Transverse colon (tissue), 4 donors: ENCODE measurements around the gene ZNF90. TPM values are rescaled to one million over a fixed set of nuclear protein-coding genes. Genes with fewer than 3 reads are reported as not detected.

Source experiments
- DNase-seq: peaks from one replicate; pipeline ENCODE4 v3.0.0-alpha.2; 2019
- H3K27ac ChIP-seq, 4 donors: fragments of 200-600 bp; sonication (generic); 2 replicates each; pipeline ENCODE4 v1.5.1; 2016 to 2018; ENCODE audit warnings: inconsistent platforms in 4 of 4
- H3K27me3 ChIP-seq: fragments of 200-600 bp; sonication (generic); 2 replicates; pipeline ENCODE4 v1.5.1; 2017; ENCODE audit warnings: inconsistent platforms
- H3K36me3 ChIP-seq, 4 donors: fragments of 200-600 bp; sonication (generic); 2 replicates each; pipeline ENCODE4 v1.5.1; 2017 to 2019; ENCODE audit warnings: inconsistent platforms in 4 of 4
- H3K4me1 ChIP-seq, 4 donors: fragments of 200-600 bp; sonication (generic); 2 replicates each; pipeline ENCODE4 v1.5.1; 2017 to 2020; ENCODE audit warnings: inconsistent platforms in 4 of 4
- H3K4me3 ChIP-seq, 4 donors: fragments of 200-600 bp; sonication (generic); 1 replicate in 1 of 4; 2 replicates in 3 of 4; pipeline versions ENCODE4 v1.5.1 to v1.6.1; 2017 to 2019; ENCODE audit warnings: inconsistent platforms in 4 of 4
- H3K9me3 ChIP-seq, 2 donors: fragments of 200-600 bp; sonication (generic); 2 replicates each; pipeline ENCODE4 v1.5.1; 2017 to 2019; ENCODE audit warnings: inconsistent platforms in 2 of 2
- CTCF ChIP-seq, 5 experiments: fragments of 200-600 bp in 3 of 5; fragments of 450-650 bp in 2 of 5; sonication (generic) in 3 of 5; IDR thresholded peaks; 1 replicate in 2 of 5; 2 replicates in 3 of 5; pipeline ENCODE4 v1.5.1; 2016 to 2017; ENCODE audit warnings: antibody characterized with exemption in 5 of 5, inconsistent platforms in 3 of 5, mild to moderate bottlenecking in 2 of 5, moderate library complexity in 1 of 5
- EP300 ChIP-seq: sonication (generic); formaldehyde crosslinking; IDR thresholded peaks from one replicate; pipeline ENCODE4 v1.6.1; 2017; ENCODE audit warnings: antibody characterized with exemption, low read depth
- POLR2A ChIP-seq: fragments of 450-650 bp; IDR thresholded peaks from one replicate; pipeline ENCODE4 v1.6.1; 2016; ENCODE audit warnings: antibody characterized with exemption, mild to moderate bottlenecking, moderate library complexity
- POLR2AphosphoS5 ChIP-seq, 3 donors: sonication (generic); formaldehyde crosslinking; IDR thresholded peaks; one replicate each; pipeline ENCODE4 v1.6.1; 2016; ENCODE audit warnings: antibody characterized with exemption in 3 of 3
- WGBS, 2 donors: methylation state at CpG; one replicate each; pipeline ENCODE4 v1.1.5; 2018; ENCODE audit warnings: low coverage in 1 of 2; 5-methylcytosine and 5-hydroxymethylcytosine counted together
- in situ Hi-C, 4 donors: fragments of 200-750 bp; cut with MboI; loops; one replicate each; pipeline versions ENCODE4 v1.15.0 to v1.15.1; 2017; ENCODE audit warnings: low sequenced_read_pairs in 3 of 4, low pct_ligation_motif_present in 1 of 4, low pct_unique_long_range_greater_than_20kb in 1 of 4
- intact Hi-C: fragments of 100-400 bp; cut with DNase I; formaldehyde crosslinking; loops from one replicate; pipeline ENCODE4 v1.15.1; 2023; ENCODE audit warnings: low total_unique reads
- total RNA-seq, 4 donors: library from RNA; depleted of rRNA; stranded (reverse); fragments of >200 nt; gene quantifications; one replicate each; pipeline ENCODE4 v1.1.0, GENCODE V29; 2016

The ZNF90 gene
- total RNA-seq: 10 to 100 TPM in 1 of 4 donors, 1 to 10 TPM in 3; 3.4 to 24.5 (median 7.0) TPM

GRCh38 chr19:20077791-20078463 is at the start of gene ZNF90:
TSS of gene ZNF90 (plus strand) at chr19:20078000. CDS start at chr19:20078133, 133 bp downstream.
- no peak for TF ChIP-seq EP300
- TF ChIP-seq CTCF (IDR thresholded peaks at IDR 0.05): no peak
- TF ChIP-seq POLR2AphosphoS5 (IDR thresholded peaks at IDR 0.05): peak in 2 of 3 donors; percentile 19 to 33
- no peaks in the 10 kb centered on the region for H3K36me3 ChIP-seq
- 13 to 25% methylated on average over 1 to 27 of the region's 28 CpGs for WGBS, 2 donors
- H3K9me3 ChIP-seq: no peaks in the 10 kb centered on the region
- intact Hi-C loops (no loop called here), in situ Hi-C loops (no loop called here)
- no peaks in the 10 kb centered on the region for H3K27me3 ChIP-seq
- H3K27ac ChIP-seq: peak within 1 kb of the TSS; percentile 60 to 76 (median 72)
- peaks cover 0 to 12% (median 6%) of the 10 kb centered on the region in 4 donors for H3K4me1 ChIP-seq
- DNase-seq: peak; percentile 92
- H3K4me3 ChIP-seq: peak within 1 kb of the TSS; percentile 40 to 60 (median 54)

GRCh38 chr19:20028611-20029010 is 49.2 kb upstream of the ZNF90 start:
- 99 to 100% methylated on average over 2 to 6 of the region's 6 CpGs for WGBS, 2 donors
- H3K36me3 ChIP-seq: peaks cover 0 to 9% (median 0%) of the 10 kb centered on the region in 4 donors
- intact Hi-C loops: no loop called here
- no peaks in the 10 kb centered on the region for H3K4me1 ChIP-seq
- DNase-seq: no peak
- H3K27me3 ChIP-seq: no peaks in the 10 kb centered on the region
- in situ Hi-C loops: no loop called here
- H3K4me3 ChIP-seq: no peak overlapping the region
- H3K9me3 ChIP-seq: peaks cover 0 to 4% of the 10 kb centered on the region in 2 donors
- no peak overlapping the region for H3K27ac ChIP-seq
- no peak for TF ChIP-seq CTCF (IDR thresholded peaks at IDR 0.05)
- TF ChIP-seq POLR2A: no peak
- TF ChIP-seq EP300: no peak
- no peak for TF ChIP-seq POLR2AphosphoS5 (IDR thresholded peaks at IDR 0.05)

DNA sequence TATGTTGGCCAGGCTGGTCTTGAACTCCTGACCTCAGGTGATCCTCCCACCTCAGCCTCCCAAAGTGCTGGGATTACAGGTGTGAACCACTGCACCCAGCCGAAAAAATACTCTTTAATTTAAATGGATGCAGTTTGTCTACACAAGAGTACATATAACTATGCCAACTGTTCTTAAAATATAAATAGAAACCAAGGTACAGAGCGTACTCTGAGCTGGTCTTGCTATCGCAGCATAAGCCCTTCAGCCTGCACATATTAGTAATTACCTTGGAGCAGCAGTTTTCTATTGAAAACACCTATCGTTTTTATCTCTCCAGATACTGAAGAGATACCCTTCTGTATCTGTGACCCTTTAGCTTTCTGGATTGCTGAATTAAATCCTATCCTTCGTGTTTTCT is 41.9 kb upstream of the ZNF90 start:
- no peak overlapping the region for H3K27ac ChIP-seq
- peaks cover 0 to 9% (median 4%) of the 10 kb centered on the region in 4 donors for H3K4me1 ChIP-seq
- in situ Hi-C loops: no loop called here
- intact Hi-C loops: no loop called here
- no peak for DNase-seq
- WGBS, 2 donors: 95% methylated on average over 5 of the region's 5 CpGs; no CpG with 5 or more reads in 1 of the 2 donors
- TF ChIP-seq EP300: no peak
- no peak for TF ChIP-seq POLR2AphosphoS5 (IDR thresholded peaks at IDR 0.05)
- no peak for TF ChIP-seq CTCF (IDR thresholded peaks at IDR 0.05)
- no peak for TF ChIP-seq POLR2A
- H3K4me3 ChIP-seq: no peak overlapping the region
- H3K27me3 ChIP-seq: no peaks in the 10 kb centered on the region
- H3K9me3 ChIP-seq: no peaks in the 10 kb centered on the region
- H3K36me3 ChIP-seq: no peaks in the 10 kb centered on the region

- no peaks in the 10 kb centered on the region for H3K36me3 ChIP-seq
- peak overlapping the region; percentile 67 to 74 (median 71) for H3K27ac ChIP-seq
- no peaks in the 10 kb centered on the region for H3K9me3 ChIP-seq
- peaks cover 0 to 9% (median 4%) of the 10 kb centered on the region in 4 donors for H3K4me1 ChIP-seq
- DNase-seq: no peak
- intact Hi-C loops: no loop called here
- no peaks in the 10 kb centered on the region for H3K27me3 ChIP-seq
- WGBS, 2 donors: 2 to 3% methylated on average over 4 to 8 of the region's 26 CpGs
- TF ChIP-seq POLR2A: no peak
- no peak for TF ChIP-seq EP300
- no peak for TF ChIP-seq CTCF (IDR thresholded peaks at IDR 0.05)
- no peak for TF ChIP-seq POLR2AphosphoS5 (IDR thresholded peaks at IDR 0.05)
- in situ Hi-C loops: no loop called here
- H3K4me3 ChIP-seq: peak overlapping the region; percentile 55 to 78 (median 62)
Measured at GRCh38 chr19:20038358-20039202, 39.2 kb upstream of the ZNF90 start.
